Psoas muscle (tissue), 8 donors: Measurements from ENCODE around the gene SOX3. TPM values are rescaled to one million over a fixed set of nuclear protein-coding genes. Genes with fewer than 3 reads are reported as not detected.

Experiments used
- ATAC-seq, 4 donors: fragments of 200-7000 bp; cut with Tn5 transposase; one replicate each; pipeline ENCODE4 v1.9.1; 2020; ENCODE audit warnings: moderate library complexity in 3 of 4, mild to moderate bottlenecking in 2 of 4
- DNase-seq, 2 donors: peaks; one replicate each; pipeline ENCODE4 v3.0.0-alpha.2; 2020
- H3K27ac ChIP-seq: fragments of 200-600 bp; one replicate; pipeline ENCODE4 v1.8.0; 2022
- H3K27me3 ChIP-seq, 3 donors: fragments of 200-600 bp in 1 of 3; one replicate each; pipeline versions ENCODE4 v1.6.1 to v1.8.0; 2013 to 2022; ENCODE audit warnings: low read length in 2 of 3, mild to moderate bottlenecking in 2 of 3, moderate library complexity in 1 of 3; ENCODE audit not compliant: insufficient read depth in 3 of 3
- H3K36me3 ChIP-seq, 2 donors: fragments of 200-600 bp in 1 of 2; one replicate each; pipeline versions ENCODE4 v1.6.1 to v1.8.0; 2013 to 2022; ENCODE audit warnings: low read depth in 1 of 2, mild to moderate bottlenecking in 1 of 2, moderate library complexity in 1 of 2; ENCODE audit not compliant: insufficient read depth in 1 of 2
- H3K4me1 ChIP-seq: fragments of 200-600 bp; one replicate; pipeline ENCODE4 v1.8.0; 2022
- H3K4me3 ChIP-seq: fragments of 200-600 bp; one replicate; pipeline ENCODE4 v1.8.0; 2022; ENCODE audit warnings: mild to moderate bottlenecking
- H3K9me3 ChIP-seq: fragments of 200-600 bp; one replicate; pipeline ENCODE4 v1.8.0; 2022
- WGBS, 3 donors: extraction: QIAGEN DNeasy Blood & Tissue Kit; methylation state at CpG; one replicate each; pipeline versions ENCODE4 v1.1.6 to v1.1.7; 2013; 5-methylcytosine and 5-hydroxymethylcytosine counted together
- intact Hi-C, 2 donors: fragments of 100-400 bp; cut with DNase I; formaldehyde crosslinking; loops; one replicate each; pipeline versions ENCODE4 v1.11.0 to v1.14.2; 2022
- polyA plus RNA-seq, 3 donors: library from polyadenylated mRNA; stranded (reverse); fragments of 200-250 nt; gene quantifications; one replicate each; pipeline ENCODE4 v1.2.3, GENCODE V29; 2013
- total RNA-seq, 4 donors: library from RNA; stranded (reverse); fragmentation: NEBNext Ultra II Directional in 2 of 4; extraction: Animal tissue kit (Norgen Biotek cat#: 25700) in 2 of 4; gene quantifications; one replicate each; pipeline versions ENCODE4 v1.2.1 to v1.2.4, GENCODE V29; 2021 to 2023
- TF ChIP-seq, protein P1 (sequence below): fragments of 200-600 bp; IDR thresholded peaks from one replicate; pipeline ENCODE4 v1.8.0; 2022; ENCODE audit warnings: antibody characterized with exemption
- donor health status: healthy with polysubstance abuse.
- donor health status: DM: no; HTN: no; CAD: no; lungs with moderate emphysema.
- donor health status: Bipolar disorder and iron deficiency.
- donor health status: healthy.
- donor health status: DM: yes; HTN: yes; CAD: no.
- donor health status: DM: no; HTN: no; CAD: no.
- donor health status: DM: no; HTN: no; CAD: no.
- donor health status: DM: yes; HTN: yes; CAD: no.

The SOX3 gene
- total and polyA plus RNA-seq, 7 donors = 0.03 to 0.10 TPM; not detected in 5

DNA sequence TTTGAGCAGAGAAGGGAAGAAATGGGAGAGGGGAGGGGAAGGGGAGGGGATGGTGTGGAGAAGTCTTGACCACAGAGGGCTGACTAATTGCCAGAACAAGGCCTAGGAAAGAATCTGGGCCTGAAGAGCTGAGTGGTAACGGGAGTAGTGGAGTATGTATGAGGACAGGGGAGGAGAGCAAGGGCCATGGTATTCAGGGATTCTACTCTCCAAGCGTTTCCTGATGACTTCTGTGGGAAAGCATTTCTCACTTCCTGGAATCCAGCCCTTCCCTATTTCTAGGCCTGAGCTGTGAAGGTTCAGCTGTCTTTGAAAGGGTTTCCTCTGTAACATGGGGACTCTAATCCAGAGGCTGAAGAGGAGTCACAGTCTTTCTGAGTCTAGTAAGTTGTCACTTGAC lies 19.7 kb upstream of the SOX3 start:
- Histone ChIP-seq H3K4me1 (no peaks in the 10 kb centered on the region), H3K36me3 (no peaks in the 10 kb centered on the region), H3K9me3 (no peaks in the 10 kb centered on the region), H3K27ac (no peak overlapping the region), H3K27me3 (peaks cover 0 to 11% (median 0%) of the 10 kb centered on the region in 3 donors), H3K4me3 (no peak overlapping the region)
- intact Hi-C loops = no loop called here
- TF ChIP-seq, protein P1, sequence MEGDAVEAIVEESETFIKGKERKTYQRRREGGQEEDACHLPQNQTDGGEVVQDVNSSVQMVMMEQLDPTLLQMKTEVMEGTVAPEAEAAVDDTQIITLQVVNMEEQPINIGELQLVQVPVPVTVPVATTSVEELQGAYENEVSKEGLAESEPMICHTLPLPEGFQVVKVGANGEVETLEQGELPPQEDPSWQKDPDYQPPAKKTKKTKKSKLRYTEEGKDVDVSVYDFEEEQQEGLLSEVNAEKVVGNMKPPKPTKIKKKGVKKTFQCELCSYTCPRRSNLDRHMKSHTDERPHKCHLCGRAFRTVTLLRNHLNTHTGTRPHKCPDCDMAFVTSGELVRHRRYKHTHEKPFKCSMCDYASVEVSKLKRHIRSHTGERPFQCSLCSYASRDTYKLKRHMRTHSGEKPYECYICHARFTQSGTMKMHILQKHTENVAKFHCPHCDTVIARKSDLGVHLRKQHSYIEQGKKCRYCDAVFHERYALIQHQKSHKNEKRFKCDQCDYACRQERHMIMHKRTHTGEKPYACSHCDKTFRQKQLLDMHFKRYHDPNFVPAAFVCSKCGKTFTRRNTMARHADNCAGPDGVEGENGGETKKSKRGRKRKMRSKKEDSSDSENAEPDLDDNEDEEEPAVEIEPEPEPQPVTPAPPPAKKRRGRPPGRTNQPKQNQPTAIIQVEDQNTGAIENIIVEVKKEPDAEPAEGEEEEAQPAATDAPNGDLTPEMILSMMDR = no peak
- ATAC-seq = no peak
- DNase-seq = no peak
- 29 to 54% (median 44%) methylated on average over 2 of the region's 2 CpGs for WGBS, 3 donors

DNA sequence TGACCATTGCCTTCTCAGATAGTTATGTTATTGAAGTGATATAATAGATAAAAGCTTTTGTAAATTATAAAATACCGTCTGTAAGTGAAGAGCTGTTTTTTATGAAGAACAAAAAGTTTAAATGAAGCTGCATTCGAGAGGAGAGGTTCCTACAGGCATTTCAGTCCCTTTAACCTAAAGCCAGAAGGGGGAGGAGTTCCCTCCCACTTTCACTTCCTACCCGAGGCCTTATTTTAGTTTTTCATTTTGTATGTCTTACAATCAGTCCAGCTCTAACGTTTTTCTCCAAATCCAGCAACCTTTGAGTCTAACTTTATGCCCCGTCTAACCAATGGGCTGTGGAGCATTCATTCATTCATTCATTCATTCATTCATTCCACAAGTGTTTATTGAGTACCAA lies 16.5 kb upstream of the SOX3 start:
- intact Hi-C loops = no loop called here
- H3K27me3 ChIP-seq = peaks cover 0 to 15% (median 0%) of the 10 kb centered on the region in 3 donors
- H3K4me1 ChIP-seq = no peaks in the 10 kb centered on the region
- WGBS, 3 donors = 42 to 58% (median 50%) methylated on average over 5 of the region's 5 CpGs
- H3K4me3 ChIP-seq = no peak overlapping the region
- DNase-seq = no peak
- H3K9me3 ChIP-seq = no peaks in the 10 kb centered on the region
- TF ChIP-seq, protein P1 = no peak
- ATAC-seq = no peak
- no peaks in the 10 kb centered on the region for H3K36me3 ChIP-seq
- no peak overlapping the region for H3K27ac ChIP-seq

DNA sequence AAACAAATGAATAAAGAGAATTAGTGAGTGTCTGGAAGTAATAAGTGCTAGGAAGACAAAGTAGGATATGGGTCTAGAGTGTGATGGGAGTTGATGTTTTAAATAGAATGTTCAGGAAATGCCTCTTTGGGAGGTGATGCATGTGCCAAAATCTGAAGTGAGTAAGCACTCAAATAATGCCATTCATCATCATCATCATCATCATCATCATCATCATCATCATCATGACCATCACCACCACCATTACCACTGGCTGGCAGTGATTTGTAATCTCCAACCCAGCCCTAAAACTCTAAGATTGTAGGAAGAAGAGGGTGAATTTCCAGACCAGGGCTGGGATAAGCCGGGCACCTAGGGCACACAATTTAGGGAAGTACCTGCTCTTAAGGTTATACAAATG lies 9.7 kb upstream of the SOX3 start:
- intact Hi-C loops = no loop called here
- Histone ChIP-seq H3K4me1 (no peaks in the 10 kb centered on the region), H3K27me3 (peaks cover 0 to 48% (median 9%) of the 10 kb centered on the region in 3 donors), H3K36me3 (no peaks in the 10 kb centered on the region), H3K27ac (no peak overlapping the region), H3K4me3 (no peak overlapping the region), H3K9me3 (no peaks in the 10 kb centered on the region)
- DNase-seq (no peak), ATAC-seq (no peak)
- 61 to 87% (median 75%) methylated on average over 1 of the region's 1 CpG for WGBS, 3 donors
- TF ChIP-seq, protein P1 = no peak

DNA sequence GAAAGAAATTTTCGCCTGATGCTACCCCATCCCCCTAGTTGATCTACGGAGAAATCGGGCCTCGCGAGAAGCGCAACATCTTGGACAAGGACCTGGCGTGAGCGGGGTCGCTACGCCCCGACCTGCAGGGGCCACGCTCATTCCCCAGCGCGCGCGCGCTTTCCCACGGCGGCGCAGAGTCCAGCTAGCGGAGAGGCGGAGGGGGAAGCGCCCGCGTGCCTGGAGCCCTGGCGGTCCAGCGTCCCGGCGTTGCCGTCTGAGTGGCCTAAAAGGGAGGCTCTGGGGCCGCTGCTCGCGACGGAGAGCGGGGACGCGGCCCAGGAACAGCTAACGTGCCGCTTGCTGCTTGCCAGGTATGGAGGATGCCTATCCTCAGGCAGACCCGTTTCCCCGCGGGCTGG lies 6.0 kb upstream of the SOX3 start:
- TF ChIP-seq, protein P1 = no peak
- ATAC-seq (no peak), DNase-seq (no peak)
- intact Hi-C loops = no loop called here
- WGBS, 3 donors = 4 to 23% (median 7%) methylated on average over 34 to 42 of the region's 42 CpGs
- peaks cover 0 to 80% (median 29%) of the 10 kb centered on the region in 3 donors for H3K27me3 ChIP-seq
- no peak overlapping the region for H3K4me3 ChIP-seq
- no peaks in the 10 kb centered on the region for H3K4me1 ChIP-seq
- H3K36me3 ChIP-seq = no peaks in the 10 kb centered on the region
- H3K9me3 ChIP-seq = no peaks in the 10 kb centered on the region
- H3K27ac ChIP-seq = no peak overlapping the region

DNA sequence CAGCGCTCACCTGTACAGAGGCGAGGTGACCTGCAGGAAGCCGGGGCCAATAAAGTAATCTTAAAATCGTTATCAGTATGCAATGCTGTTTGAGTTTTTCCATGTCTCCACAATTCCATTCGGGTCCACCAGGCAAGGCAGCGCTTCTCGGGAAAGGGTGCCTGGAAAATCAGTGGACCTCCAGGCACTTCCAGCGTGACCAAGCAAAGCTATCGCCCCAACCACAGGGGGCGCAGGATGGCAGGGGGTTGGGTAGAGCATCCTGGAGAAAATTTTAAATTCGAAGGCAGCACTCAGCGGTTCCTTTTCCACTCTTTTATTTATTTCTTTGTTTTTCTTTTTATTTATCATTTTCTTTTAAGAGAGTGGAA lies 5.4 kb upstream of the SOX3 start:
- DNase-seq (no peak), ATAC-seq (no peak)
- intact Hi-C loops = no loop called here
- Histone ChIP-seq H3K9me3 (no peaks in the 10 kb centered on the region), H3K27me3 (peaks cover 0 to 86% (median 33%) of the 10 kb centered on the region in 3 donors), H3K27ac (no peak overlapping the region), H3K36me3 (no peaks in the 10 kb centered on the region), H3K4me3 (no peak overlapping the region), H3K4me1 (no peaks in the 10 kb centered on the region)
- WGBS, 3 donors = 9 to 27% (median 10%) methylated on average over 12 of the region's 12 CpGs
- TF ChIP-seq, protein P1 = no peak
